K562 (cell line): Measurements from ENCODE around the gene ADAP1. TPM values are rescaled to one million over a fixed set of nuclear protein-coding genes. Genes with fewer than 3 reads are reported as not detected.
A peak's percentile ranks its signal among the peaks of the same experiment; 100 is the strongest.

Experiments used
- ATAC-seq: fragments of 200-7000 bp; cut with Tn5 transposase; 3 replicates; pipeline ENCODE4 v1.9.1; 2020; ENCODE audit warnings: moderate library complexity
- BruUV-seq: library from RNA; stranded (reverse); fragments of 400-500 nt; replicated peaks from 2 replicates; lab custom pipeline; 2021; lab: Mats Ljungman, UMichigan
- CTCF ChIA-PET: fragments of 300-600 bp; formaldehyde crosslinking; extraction: SDS; loops from one replicate; lab custom pipeline; 2021; ENCODE audit warnings: low intra/inter-chr PET ratio; lab: Yijun Ruan, JAX
- POLR2A ChIA-PET: fragments of 300-600, 350-650 bp; sonication (Branson Sonifier 250); formaldehyde crosslinking; extraction: SDS; loops from one replicate; lab custom pipeline; 2021; ENCODE audit warnings: antibody characterized with exemption, inconsistent platforms; lab: Yijun Ruan, JAX
- DNase-seq, 4 experiments: peaks; one replicate each; pipeline versions ENCODE4 v3.0.0 to v3.0.0-alpha.2; 2011 to 2018; ENCODE audit warnings: low spot score in 3 of 4, mixed read lengths in 3 of 4; ENCODE audit errors: extremely low read depth in 1 of 4
- FAIRE-seq: peaks from 2 replicates; lab custom pipeline; 2011; peaks lifted over from hg19 to GRCh38; lab: Jason Lieb, UNC
- H2AFZ ChIP-seq: 2 replicates; pipeline ENCODE4 v1.6.0; 2011; ENCODE audit warnings: low read depth, low read length, control low read depth, inconsistent platforms
- H3K27ac ChIP-seq: fragments of 200-600 bp; 3 replicates; pipeline ENCODE4 v1.8.0; 2011; ENCODE audit warnings: low read depth, mild to moderate bottlenecking, control low read depth, inconsistent platforms, low read length, moderate library complexity, mixed read lengths; ENCODE audit errors: extremely low read depth
- H3K27me3 ChIP-seq, 2 experiments: fragments of 300-600 bp in 1 of 2; 2 replicates in 1 of 2; 3 replicates in 1 of 2; pipeline versions ENCODE4 v1.6.0 to v1.8.0; 2011; ENCODE audit warnings: inconsistent platforms in 2 of 2, low read length in 2 of 2, mild to moderate bottlenecking in 1 of 2, mixed read lengths in 1 of 2, moderate library complexity in 1 of 2; ENCODE audit not compliant: control insufficient read depth in 2 of 2, insufficient read depth in 2 of 2
- H3K36me3 ChIP-seq: fragments of 300-600 bp; 3 replicates; pipeline ENCODE4 v1.8.0; 2011; ENCODE audit warnings: mild to moderate bottlenecking, low read length, inconsistent platforms; ENCODE audit not compliant: control insufficient read depth, insufficient read depth
- H3K4me1 ChIP-seq, 2 experiments: fragments of 200-600 bp in 1 of 2; replicated peaks in 1 of 2; 2 replicates in 1 of 2; 3 replicates in 1 of 2; pipeline versions ENCODE4 v1.5.1 to v1.8.0; 2011; ENCODE audit warnings: inconsistent platforms in 2 of 2, low read length in 2 of 2, mild to moderate bottlenecking in 1 of 2, mixed read lengths in 1 of 2, moderate library complexity in 1 of 2; ENCODE audit not compliant: control insufficient read depth in 2 of 2, insufficient read depth in 2 of 2
- H3K4me2 ChIP-seq: 2 replicates; pipeline ENCODE4 v1.6.1; 2011; ENCODE audit warnings: low read length, control low read depth, inconsistent platforms, mixed read lengths; ENCODE audit not compliant: insufficient read depth
- H3K4me3 ChIP-seq: fragments of 200-600 bp; sonication (generic), shearing (Covaris generic); 2 replicates; pipeline ENCODE4 v1.5.1; 2016; ENCODE audit warnings: control low read depth, inconsistent platforms
- H3K79me2 ChIP-seq: fragments of 200-600 bp; 3 replicates; pipeline ENCODE4 v1.8.0; 2011; ENCODE audit warnings: low read length, inconsistent platforms; ENCODE audit not compliant: control insufficient read depth, insufficient read depth
- H3K9ac ChIP-seq, 2 experiments: 2 replicates each; pipeline versions ENCODE4 v1.6.0 to v1.6.1; 2011; ENCODE audit warnings: low read depth in 2 of 2, low read length in 2 of 2, control low read depth in 1 of 2, inconsistent platforms in 1 of 2, mild to moderate bottlenecking in 1 of 2, mixed read lengths in 1 of 2; ENCODE audit not compliant: insufficient read depth in 1 of 2
- H3K9me1 ChIP-seq: one replicate; pipeline ENCODE4 v1.6.0; 2011; ENCODE audit warnings: inconsistent platforms, mild to moderate bottlenecking, low read length, moderate library complexity; ENCODE audit not compliant: control insufficient read depth, insufficient read depth
- H3K9me3 ChIP-seq: replicated peaks from 2 replicates; pipeline ENCODE4 v1.5.1; 2011; ENCODE audit warnings: low read depth, low read length, inconsistent platforms; ENCODE audit not compliant: control insufficient read depth, insufficient read depth
- H4K20me1 ChIP-seq: replicated peaks from 2 replicates; pipeline ENCODE4 v1.6.1; 2011; ENCODE audit warnings: low read length, inconsistent platforms, mixed read lengths; ENCODE audit not compliant: control insufficient read depth, insufficient read depth
- FOXP4 ChIP-seq: sonication (generic); formaldehyde crosslinking; IDR thresholded peaks from 2 replicates; pipeline ENCODE4 v1.8.0; 2022; ENCODE audit warnings: mild to moderate bottlenecking, missing genetic modification reagents, borderline replicate concordance
- GABPB1 ChIP-seq: sonication (generic); formaldehyde crosslinking; IDR thresholded peaks from 2 replicates; pipeline ENCODE4 v1.8.0; 2022; ENCODE audit warnings: mild to moderate bottlenecking, missing genetic modification reagents
- MCM5 ChIP-seq: fragments of 450-650 bp; IDR thresholded peaks from 2 replicates; pipeline ENCODE4 v1.6.1; 2016; ENCODE audit warnings: low read depth
- NCOA1 ChIP-seq: fragments of 450-650 bp; IDR thresholded peaks from 2 replicates; pipeline ENCODE4 v1.6.1; 2016; ENCODE audit warnings: low read depth
- PHF20 ChIP-seq: fragments of 450-650 bp; IDR thresholded peaks from 2 replicates; pipeline ENCODE4 v1.6.1; 2018; ENCODE audit not compliant: partially characterized antibody
- POLR2G ChIP-seq: fragments of 200-400 bp; formaldehyde crosslinking; IDR thresholded peaks from 2 replicates; pipeline ENCODE4 v1.6.1; 2017; ENCODE audit warnings: low read depth, mild to moderate bottlenecking, antibody characterized with exemption, low read length, moderate library complexity
- RBFOX2 ChIP-seq: fragments of 200-400 bp; formaldehyde crosslinking; IDR thresholded peaks from 2 replicates; pipeline ENCODE4 v1.6.1; 2017; ENCODE audit warnings: low read depth, mild to moderate bottlenecking, low read length, moderate library complexity
- SAP30 ChIP-seq: fragments of 200-600 bp; sonication (generic); IDR thresholded peaks from 2 replicates; pipeline ENCODE4 v1.6.1; 2012; ENCODE audit warnings: borderline replicate concordance, low read depth, mild to moderate bottlenecking, moderate library complexity, low read length, control low read depth, inconsistent platforms; ENCODE audit not compliant: insufficient read depth, poor library complexity, severe bottlenecking
- SMARCE1 ChIP-seq: fragments of 450-650 bp; IDR thresholded peaks from 2 replicates; pipeline ENCODE4 v1.7.1; 2016; ENCODE audit warnings: mild to moderate bottlenecking
- ZBTB33 ChIP-seq: sonication (generic); formaldehyde crosslinking; IDR thresholded peaks from 2 replicates; pipeline ENCODE4 v1.8.1; 2023; ENCODE audit warnings: mild to moderate bottlenecking, missing genetic modification reagents
- ZKSCAN3 ChIP-seq: fragments of 250-450 bp; sonication (Bioruptor Pico); IDR thresholded peaks from 2 replicates; pipeline ENCODE4 v1.4.0; 2020
- ZNF212 ChIP-seq: fragments of 450-650 bp; formaldehyde crosslinking; IDR thresholded peaks from 2 replicates; pipeline ENCODE4 v1.4.0; 2020; ENCODE audit warnings: mild to moderate bottlenecking
- ZNF395 ChIP-seq: fragments of 200-800 bp; sonication (Bioruptor generic); IDR thresholded peaks from 2 replicates; pipeline ENCODE4 v1.6.1; 2017; ENCODE audit warnings: missing genetic modification characterization, missing compliant biosample characterization
- WGBS: fragments of 100-300 bp; shearing (Covaris generic); methylation state at CpG from one replicate; pipeline ENCODE4 v1.1.6; 2016; ENCODE audit warnings: low coverage, mixed read lengths; ENCODE audit not compliant: insufficient coverage; ENCODE audit errors: missing lambda C conversion rate; 5-methylcytosine and 5-hydroxymethylcytosine counted together
- in situ Hi-C: fragments of 300-500 bp; cut with MboI; formaldehyde crosslinking; loops from 4 replicates; pipeline ENCODE4 v1.15.0; 2018; ENCODE audit warnings: inconsistent platforms, mixed read lengths
- intact Hi-C: fragments of 100-400 bp; cut with micrococcal nuclease; formaldehyde crosslinking; loops from 2 replicates; pipeline ENCODE4 v1.14.2; 2022
- polyA plus RNA-seq, 8 experiments: library from polyadenylated mRNA; depleted of rRNA in 4 of 8; stranded (reverse) in 5 of 8; unstranded in 3 of 8; fragments of >200 nt; fragmentation: Nextera tagmentation in 2 of 8; fragmentation: Illumina TruSeq in 1 of 8; extraction: Ambion mirVana in 2 of 8; extraction: Trizol in 1 of 8; gene quantifications; 2 replicates each; pipeline versions ENCODE4 v1.2.1 to v1.2.3, GENCODE V29; 2011 to 2014; ENCODE audit warnings: inconsistent platforms in 1 of 8, missing spikeins in 1 of 8
- total RNA-seq, 7 experiments: library from RNA; depleted of rRNA in 6 of 7; stranded (reverse); fragments of >200 nt in 6 of 7; fragmentation: Illumina TruSeq in 2 of 7; extraction: Trizol in 2 of 7; gene quantifications; 2 replicates each; pipeline versions ENCODE4 v1.2.1 to v1.2.3, GENCODE V29; 2011 to 2021; ENCODE audit warnings: low replicate concordance in 1 of 7

The ADAP1 gene
- total and polyA plus RNA-seq, 9 of the 15 experiments (the other 6 are each of a cell fraction or from before 2014, with no cell fraction given), result 0.27 to 1.4 (median 0.52) TPM; not detected in 3

- TF ChIP-seq SAP30 (no peak), MCM5 (no peak), ZNF212 (CRISPR knock-in tag) (no peak), PHF20 (no peak), GABPB1 (no peak), SMARCE1 (no peak)
Observed at GRCh38 chr7:857661-858060, 96.8 kb downstream of the ADAP1 start (continued).

GRCh38 chr7:856444-857095 is 97.9 kb downstream of the ADAP1 start:
- TF ChIP-seq NCOA1 (no peak), POLR2G (peak; percentile 42; the same call in 1 of the 2 replicates), ZNF395 (CRISPR knock-in tag) (no peak), ZKSCAN3 (CRISPR knock-in tag) (no peak), RBFOX2 (no peak), FOXP4 (CRISPR knock-in tag) (no peak), ZBTB33 (no peak)
- no peak for ATAC-seq
- Histone ChIP-seq H3K4me2 (no peak overlapping the region), H3K27ac (no peak overlapping the region), H3K79me2 (no peaks in the 10 kb centered on the region), H3K27me3 (no peaks in the 10 kb centered on the region), H3K9me1 (peaks cover 4% of the 10 kb centered on the region), H3K9ac (no peak overlapping the region; a peak in 1 of 4 replicates), H2AFZ (no peak overlapping the region), H3K9me3 (no peaks in the 10 kb centered on the region), H4K20me1 (0 out of 2 replicates have a peak, but pooled peaks cover 5% of the 10 kb centered on the region), H3K36me3 (peaks cover 94% of the 10 kb centered on the region), H3K4me1 (peaks cover 14 to 29% of the 10 kb centered on the region in 2 experiments; a peak in 4 of 5 replicates), H3K4me3 (no peak overlapping the region)
- FAIRE-seq, result no peak
- ChIA-PET CTCF (interaction anchor here (0.6 kb wide), 1 partner anchor 94 kb away, joined by 3 read pairs; no protein-coding TSS in a partner anchor), POLR2A (interaction anchor here (1.4 kb wide), 1 partner anchor 19 kb away, joined by 4 read pairs; no protein-coding TSS in a partner anchor)
- no TSS peak for BruUV-seq
- intact Hi-C loops (no loop called here), in situ Hi-C loops (no loop called here)
- DNase-seq, result no peak
- 97% methylated on average over 28 of the region's 30 CpGs for WGBS
